Measurements from ENCODE around the gene CAPN5.

The CAPN5 gene

DNA sequence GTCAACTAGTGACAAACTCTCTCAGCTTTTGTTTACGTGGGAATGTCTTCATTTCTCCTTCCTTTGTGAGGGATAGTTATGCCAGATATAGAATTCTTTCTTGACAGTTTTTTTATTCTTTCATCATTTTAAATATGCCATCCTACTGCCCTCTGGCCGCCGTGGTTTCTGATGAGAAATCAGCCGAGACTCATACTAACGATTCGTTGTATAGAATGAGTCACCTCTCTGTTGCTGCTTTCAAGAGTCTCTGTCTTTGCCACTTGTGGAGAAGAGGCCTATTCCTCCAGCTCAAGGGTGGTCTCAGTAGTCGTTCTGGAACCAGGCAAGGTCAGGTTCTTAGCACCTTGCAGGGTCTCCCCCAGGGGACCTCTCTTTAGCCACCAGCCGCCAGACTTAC is 69.3 kb downstream of the CAPN5 start:
- no peak for DNase-seq (ENCODE audit: low read depth)
- H3K4me3 ChIP-seq (ENCODE audit: low read length) = no peak overlapping the region
- TF ChIP-seq, protein P1, sequence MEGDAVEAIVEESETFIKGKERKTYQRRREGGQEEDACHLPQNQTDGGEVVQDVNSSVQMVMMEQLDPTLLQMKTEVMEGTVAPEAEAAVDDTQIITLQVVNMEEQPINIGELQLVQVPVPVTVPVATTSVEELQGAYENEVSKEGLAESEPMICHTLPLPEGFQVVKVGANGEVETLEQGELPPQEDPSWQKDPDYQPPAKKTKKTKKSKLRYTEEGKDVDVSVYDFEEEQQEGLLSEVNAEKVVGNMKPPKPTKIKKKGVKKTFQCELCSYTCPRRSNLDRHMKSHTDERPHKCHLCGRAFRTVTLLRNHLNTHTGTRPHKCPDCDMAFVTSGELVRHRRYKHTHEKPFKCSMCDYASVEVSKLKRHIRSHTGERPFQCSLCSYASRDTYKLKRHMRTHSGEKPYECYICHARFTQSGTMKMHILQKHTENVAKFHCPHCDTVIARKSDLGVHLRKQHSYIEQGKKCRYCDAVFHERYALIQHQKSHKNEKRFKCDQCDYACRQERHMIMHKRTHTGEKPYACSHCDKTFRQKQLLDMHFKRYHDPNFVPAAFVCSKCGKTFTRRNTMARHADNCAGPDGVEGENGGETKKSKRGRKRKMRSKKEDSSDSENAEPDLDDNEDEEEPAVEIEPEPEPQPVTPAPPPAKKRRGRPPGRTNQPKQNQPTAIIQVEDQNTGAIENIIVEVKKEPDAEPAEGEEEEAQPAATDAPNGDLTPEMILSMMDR (conservative IDR thresholded peaks at IDR 0.05; ENCODE audit: low read length) = no peak

DNA sequence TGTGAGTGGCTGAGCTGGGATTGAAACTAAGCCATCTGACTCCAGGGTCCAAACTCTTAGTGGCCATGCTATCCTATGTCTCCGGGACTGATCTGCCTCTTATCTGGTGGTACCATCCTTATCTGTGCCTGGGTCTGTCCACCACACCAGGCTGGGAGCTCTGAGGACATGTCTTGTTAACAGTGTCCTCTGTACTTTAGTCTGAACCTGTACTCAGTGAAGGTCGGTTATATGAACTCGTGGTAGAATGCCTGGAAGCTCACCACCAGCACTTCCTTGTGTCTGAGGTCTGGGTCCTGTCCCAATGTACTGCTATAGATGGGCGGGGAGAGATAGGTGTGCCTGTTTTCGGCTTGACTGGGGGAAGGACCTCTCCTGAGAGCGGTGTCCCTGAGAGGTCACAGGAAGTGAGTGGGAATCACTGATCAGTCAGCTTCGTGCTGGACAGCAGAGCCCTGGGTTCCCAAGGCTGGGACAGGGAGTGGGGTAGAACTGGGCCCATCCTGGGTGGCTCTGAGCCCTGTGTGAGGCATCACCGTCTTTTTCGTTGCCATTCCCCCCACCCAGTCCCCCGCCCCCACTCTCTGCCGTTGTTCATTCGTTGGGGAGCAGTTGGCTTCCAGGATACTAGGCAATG is 70.1 kb downstream of the CAPN5 start:
- no peak for DNase-seq (ENCODE audit: low read depth)
- TF ChIP-seq, protein P1 (conservative IDR thresholded peaks at IDR 0.05; ENCODE audit: low read length) = no peak
- H3K4me3 ChIP-seq (ENCODE audit: low read length) = no peak overlapping the region

DNA sequence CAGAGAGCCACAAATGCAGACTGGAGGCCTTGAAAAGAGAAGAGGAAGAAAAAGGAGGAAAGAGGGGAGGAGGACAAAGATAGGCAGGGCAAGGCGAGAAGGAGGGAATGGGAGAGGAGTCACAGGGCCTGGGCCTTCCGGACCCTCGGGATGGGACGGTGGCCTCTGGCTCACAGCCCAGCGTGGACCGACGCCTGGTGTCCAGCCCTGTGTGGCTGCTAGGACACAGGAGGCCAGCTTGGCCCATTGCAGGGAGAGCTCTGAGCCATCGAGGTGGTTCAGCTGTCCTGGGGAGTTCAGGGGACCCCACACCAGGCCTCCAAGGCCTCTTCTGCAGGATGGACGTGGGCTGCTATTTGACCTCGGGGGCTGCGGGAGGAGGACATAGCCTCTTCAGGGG is 70.7 kb downstream of the CAPN5 start:
- TF ChIP-seq, protein P1 (conservative IDR thresholded peaks at IDR 0.05; ENCODE audit: low read length) = no peak
- no peak overlapping the region for H3K4me3 ChIP-seq (ENCODE audit: low read length)
- no peak for DNase-seq (ENCODE audit: low read depth)

DNA sequence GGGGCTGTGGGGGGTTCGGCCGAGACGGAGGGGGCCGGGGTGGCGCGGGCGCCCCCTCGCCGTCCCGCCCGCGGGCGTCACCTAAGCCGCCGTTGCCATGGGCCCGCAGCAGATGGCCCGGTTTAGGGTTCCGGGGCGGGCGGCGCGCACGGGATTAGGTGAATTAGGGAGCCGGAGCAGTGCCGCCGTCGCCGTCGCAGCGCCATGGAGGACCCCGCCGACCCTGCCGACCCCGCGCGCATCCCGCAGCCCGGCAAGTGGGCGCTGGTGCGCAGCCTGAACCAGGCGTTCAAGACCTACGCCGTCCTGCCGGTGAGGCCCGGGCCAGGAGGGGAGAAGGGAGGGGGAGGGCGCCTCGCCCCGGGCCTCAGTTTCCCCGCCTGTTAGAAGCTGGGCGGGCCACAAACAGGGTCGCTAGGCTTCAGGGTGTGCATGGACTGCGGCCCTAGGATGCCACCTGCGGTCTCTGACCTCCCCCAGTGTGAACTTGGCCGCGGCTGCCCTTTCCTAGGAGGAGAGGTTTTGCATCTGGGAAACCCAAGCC is 71.4 kb downstream of the CAPN5 start:
- no peak overlapping the region for H3K4me3 ChIP-seq (ENCODE audit: low read length)
- TF ChIP-seq, protein P1 (conservative IDR thresholded peaks at IDR 0.05; ENCODE audit: low read length) = no peak
- no peak for DNase-seq (ENCODE audit: low read depth)

DNA sequence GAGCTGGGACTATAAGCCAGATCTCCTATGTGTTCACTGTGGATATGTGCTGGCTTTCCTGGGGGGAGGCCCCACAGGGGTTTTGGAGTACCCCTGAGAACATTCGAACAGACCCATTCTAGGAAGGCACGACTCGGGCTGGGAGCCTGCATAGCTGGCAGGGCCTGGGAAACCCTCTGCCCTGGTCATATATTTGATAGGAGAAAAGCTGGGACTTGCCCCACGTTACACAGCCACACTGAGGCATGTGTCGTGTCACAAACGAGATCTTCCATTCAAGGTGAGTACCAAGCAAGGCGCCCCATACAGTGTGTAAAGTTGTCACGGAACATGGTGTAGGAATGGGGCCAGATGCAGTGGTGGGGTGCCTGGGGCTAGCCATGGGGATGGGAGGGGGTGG is 72.4 kb downstream of the CAPN5 start:
- TF ChIP-seq, protein P1 (conservative IDR thresholded peaks at IDR 0.05; ENCODE audit: low read length) = no peak
- no peak overlapping the region for H3K4me3 ChIP-seq (ENCODE audit: low read length)
- DNase-seq (ENCODE audit: low read depth) = no peak

DNA sequence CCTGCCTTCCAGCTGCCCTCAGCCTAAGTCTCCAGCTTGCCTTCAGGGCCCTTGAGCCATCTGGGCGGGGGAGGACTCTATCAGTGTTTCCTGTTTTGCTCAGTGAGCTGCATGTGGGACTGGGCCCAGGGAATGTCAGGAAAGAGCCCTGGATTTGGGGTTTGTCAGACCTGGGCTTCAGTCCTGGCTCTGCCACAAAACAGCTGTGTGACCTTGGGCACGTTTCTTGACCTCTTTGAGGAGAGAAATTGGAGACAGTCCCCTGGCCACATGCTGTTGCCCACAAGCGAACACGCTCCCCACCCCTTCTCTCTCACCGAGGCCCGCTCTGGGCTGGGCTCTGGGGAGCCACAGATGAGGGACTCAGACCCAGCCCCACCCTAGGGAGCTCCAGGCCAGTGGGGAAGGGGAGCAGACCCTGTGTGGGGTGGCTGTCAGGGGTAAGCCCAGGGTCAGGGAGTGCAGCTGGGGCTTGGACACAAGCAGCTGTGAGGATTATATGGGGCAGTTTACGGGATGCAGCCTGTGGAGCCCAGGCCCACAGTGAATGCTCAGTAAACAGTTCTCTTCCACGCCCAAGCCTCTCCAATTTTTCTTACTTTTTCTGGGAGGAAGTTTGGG is 73.6 kb downstream of the CAPN5 start:
- peak; percentile 31 for DNase-seq (ENCODE audit: low read depth)
- H3K4me3 ChIP-seq (ENCODE audit: low read length) = no peak overlapping the region
- TF ChIP-seq, protein P1 (conservative IDR thresholded peaks at IDR 0.05; ENCODE audit: low read length) = no peak

DNA sequence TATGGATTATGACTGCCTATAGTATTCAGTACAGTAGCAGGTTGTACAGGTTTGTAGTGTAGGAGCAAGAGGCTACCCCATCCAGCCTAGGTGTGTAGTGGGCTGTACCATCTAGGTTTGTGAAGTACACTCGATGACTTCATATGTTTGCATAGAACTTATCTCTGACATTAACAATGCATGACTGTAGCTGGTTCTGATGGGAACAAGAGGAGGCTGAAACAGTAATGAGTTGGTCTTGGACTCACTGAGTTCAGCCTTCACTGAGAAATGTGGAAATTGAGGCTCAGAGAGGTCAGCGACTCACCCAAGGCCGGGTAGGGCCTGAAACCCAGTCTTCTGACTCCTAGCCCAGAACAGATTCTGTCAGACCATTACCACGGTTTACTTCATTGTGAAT is 74.3 kb downstream of the CAPN5 start:
- TF ChIP-seq, protein P1 (conservative IDR thresholded peaks at IDR 0.05; ENCODE audit: low read length) = no peak
- no peak for DNase-seq (ENCODE audit: low read depth)
- H3K4me3 ChIP-seq (ENCODE audit: low read length) = no peak overlapping the region

Measured in AG10803 (cell line).